ENCODE data around the gene ARF1.

DNA sequence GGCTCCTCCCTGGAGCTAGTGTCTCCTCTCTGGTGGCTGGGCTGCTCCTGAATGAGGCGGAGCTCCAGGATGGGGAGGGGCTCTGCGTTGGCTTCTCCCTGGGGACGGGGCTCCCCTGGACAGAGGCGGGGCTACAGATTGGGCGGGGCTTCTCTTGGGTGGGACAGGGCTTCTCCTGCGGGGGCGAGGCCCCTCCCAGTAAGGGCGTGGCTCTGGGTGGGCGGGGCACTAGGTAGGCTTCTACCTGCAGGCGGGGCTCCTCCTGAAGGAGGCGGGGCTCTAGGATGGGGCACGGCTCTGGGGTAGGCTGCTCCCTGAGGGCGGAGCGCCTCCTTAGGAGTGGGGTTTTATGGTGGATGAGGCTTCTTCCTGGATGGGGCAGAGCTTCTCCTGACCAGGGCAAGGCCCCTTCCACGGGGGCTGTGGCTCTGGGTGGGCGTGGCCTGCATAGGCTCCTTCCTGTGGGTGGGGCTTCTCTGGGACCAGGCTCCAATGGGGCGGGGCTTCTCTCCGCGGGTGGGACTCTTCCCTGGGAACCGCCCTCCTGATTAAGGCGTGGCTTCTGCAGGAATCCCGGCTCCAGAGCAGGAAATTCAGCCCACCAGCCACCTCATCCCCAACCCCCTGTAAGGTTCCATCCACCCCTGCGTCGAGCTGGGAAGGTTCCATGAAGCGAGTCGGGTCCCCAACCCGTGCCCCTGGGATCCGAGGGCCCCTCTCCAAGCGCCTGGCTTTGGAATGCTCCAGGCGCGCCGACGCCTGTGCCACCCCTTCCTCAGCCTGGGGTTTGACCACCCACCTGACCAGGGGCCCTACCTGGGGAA lies 22.7 kb upstream of the ARF1 start:
- TF ChIP-seq CTCF (IDR thresholded peaks at IDR 0.05; ENCODE audit: low read depth, low read length): no peak
- TF ChIP-seq MYC (IDR thresholded peaks at IDR 0.05; ENCODE audit: low read depth, low read length): no peak
- TF ChIP-seq MAX (IDR thresholded peaks at IDR 0.05; ENCODE audit: low read depth, low read length): no peak
- TF ChIP-seq POLR2A (IDR thresholded peaks at IDR 0.05; ENCODE audit: extremely low read depth, insufficient read length): no peak

All from NB4 (cell line).